ENCODE measurements around the gene DNAH1.

DNA sequence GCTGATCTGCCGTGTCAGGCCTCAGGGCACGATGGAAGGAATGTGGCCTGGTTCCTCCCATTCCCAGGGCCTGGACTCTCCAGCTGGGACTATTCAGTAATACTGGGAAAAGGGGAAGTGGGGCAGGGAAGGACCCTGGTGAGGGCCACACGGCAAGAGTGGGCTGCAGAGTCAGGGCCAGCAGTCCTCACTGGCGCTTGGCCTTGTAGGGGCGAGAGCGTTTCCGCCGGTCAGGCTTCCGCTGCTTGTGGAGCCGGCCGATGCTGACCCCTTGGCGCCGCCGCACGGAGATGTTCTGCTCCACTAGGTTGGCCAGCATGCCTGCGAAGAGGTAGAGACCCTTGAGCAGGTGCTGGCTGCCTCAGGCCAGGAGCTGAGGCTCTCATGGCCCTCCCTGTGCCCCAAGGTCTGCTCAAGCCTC lies 86.0 kb downstream of the DNAH1 start:
- TF ChIP-seq CTCF (IDR thresholded peaks at IDR 0.05) = no peak
- TF ChIP-seq EZH2phosphoT487 (IDR thresholded peaks at IDR 0.05) = no peak
- TF ChIP-seq EZH2 (IDR thresholded peaks at IDR 0.05) = no peak

All from neural progenitor cell (in vitro differentiated cells).